Endothelial cell of umbilical vein (primary cell): ENCODE results near the gene TMEM120A. TPM values are rescaled to one million over a fixed set of nuclear protein-coding genes. Genes with fewer than 3 reads are reported as not detected.

Experiments used
- BruUV-seq: library from RNA; stranded (reverse); fragments of 400-500 nt; replicated peaks from 2 replicates; lab custom pipeline; 2021; lab: Mats Ljungman, UMichigan
- CTCF ChIA-PET: fragments of 300-600, 350-600 bp; sonication (Branson Sonifier 250); formaldehyde crosslinking; loops from one replicate; lab custom pipeline; 2021; ENCODE audit warnings: antibody characterized with exemption, inconsistent platforms; lab: Charles Lee
- POLR2A ChIA-PET: fragments of 300-600, 350-600 bp; sonication (Branson Sonifier 250); formaldehyde crosslinking; loops from one replicate; lab custom pipeline; 2021; ENCODE audit warnings: antibody characterized with exemption, inconsistent platforms; lab: Charles Lee
- DNase-seq: peaks from one replicate; pipeline ENCODE4 v3.0.0-alpha.2; 2011; ENCODE audit warnings: low read depth, low spot score
- FAIRE-seq: peaks from 2 replicates; lab custom pipeline; 2011; peaks lifted over from hg19 to GRCh38; lab: Jason Lieb, UNC
- H2AFZ ChIP-seq: 2 replicates; pipeline ENCODE4 v1.6.0; 2012; ENCODE audit warnings: low read depth, low read length, control low read depth, inconsistent platforms
- H3K27ac ChIP-seq: 2 replicates; pipeline ENCODE4 v1.5.1; 2011; ENCODE audit warnings: low read depth, mild to moderate bottlenecking, control low read depth, low read length, moderate library complexity; ENCODE audit not compliant: insufficient read depth
- H3K27me3 ChIP-seq, 2 experiments: 2 replicates each; pipeline versions ENCODE4 v1.6.0 to v1.6.1; 2011; ENCODE audit warnings: low read length in 2 of 2, mixed read lengths in 1 of 2; ENCODE audit not compliant: control insufficient read depth in 2 of 2, insufficient read depth in 2 of 2
- H3K36me3 ChIP-seq, 2 experiments: 2 replicates in 1 of 2; 3 replicates in 1 of 2; pipeline ENCODE4 v1.5.1; 2011; ENCODE audit warnings: low read length in 2 of 2, mild to moderate bottlenecking in 1 of 2, moderate library complexity in 1 of 2; ENCODE audit not compliant: control insufficient read depth in 2 of 2, insufficient read depth in 2 of 2; ENCODE audit errors: extremely low read depth in 1 of 2
- H3K4me1 ChIP-seq: 3 replicates; pipeline ENCODE4 v1.5.1; 2011; ENCODE audit warnings: mild to moderate bottlenecking, low read length; ENCODE audit not compliant: control insufficient read depth, insufficient read depth; ENCODE audit errors: extremely low read depth
- H3K4me2 ChIP-seq: 2 replicates; pipeline ENCODE4 v1.6.1; 2011; ENCODE audit warnings: low read length, control low read depth, mixed read lengths; ENCODE audit not compliant: insufficient read depth
- H3K4me3 ChIP-seq, 3 experiments: fragments of 200-600 bp in 1 of 3; sonication (generic), shearing (Covaris generic) in 1 of 3; replicated peaks in 1 of 3; 2 replicates each; pipeline ENCODE4 v1.5.1; 2011 to 2016; ENCODE audit warnings: control low read depth in 3 of 3, low read length in 3 of 3, mild to moderate bottlenecking in 2 of 3, inconsistent platforms in 1 of 3, low read depth in 1 of 3, moderate library complexity in 1 of 3; ENCODE audit not compliant: insufficient read depth in 1 of 3
- H3K79me2 ChIP-seq: 2 replicates; pipeline ENCODE4 v1.6.0; 2012; ENCODE audit warnings: low read length, inconsistent platforms; ENCODE audit not compliant: control insufficient read depth, insufficient read depth
- H3K9ac ChIP-seq: replicated peaks from 2 replicates; pipeline ENCODE3; 2011; ENCODE audit warnings: low read length, control low read depth; ENCODE audit not compliant: insufficient read depth; ENCODE audit errors: extremely low read depth
- H3K9me1 ChIP-seq: replicated peaks from 3 replicates; pipeline ENCODE4 v1.6.0; 2011; ENCODE audit warnings: mild to moderate bottlenecking, low read length; ENCODE audit not compliant: control insufficient read depth, insufficient read depth; ENCODE audit errors: extremely low read depth
- H3K9me3 ChIP-seq: replicated peaks from 2 replicates; pipeline ENCODE4 v1.5.1; 2012; ENCODE audit warnings: low read length, inconsistent platforms; ENCODE audit not compliant: control insufficient read depth, insufficient read depth
- H4K20me1 ChIP-seq: replicated peaks from 2 replicates; pipeline ENCODE3; 2011; ENCODE audit warnings: mild to moderate bottlenecking, low read length; ENCODE audit not compliant: control insufficient read depth, insufficient read depth; ENCODE audit errors: extremely low read depth
- CTCF ChIP-seq, 2 donors: IDR thresholded peaks; 1 replicate in 1 of 2; 2 replicates in 1 of 2; pipeline ENCODE4 v1.5.1; 2011; ENCODE audit warnings: low read length in 2 of 2, mild to moderate bottlenecking in 2 of 2, moderate library complexity in 2 of 2, control low read depth in 1 of 2, inconsistent platforms in 1 of 2, low read depth in 1 of 2; ENCODE audit not compliant: insufficient read depth in 1 of 2; ENCODE audit errors: extremely low read depth in 1 of 2
- EZH2 ChIP-seq: IDR thresholded peaks from 2 replicates; pipeline ENCODE4 v1.6.1; 2012; ENCODE audit warnings: borderline replicate concordance, low read depth, mild to moderate bottlenecking, moderate library complexity, low read length, inconsistent platforms; ENCODE audit not compliant: severe bottlenecking
- FOS ChIP-seq: IDR thresholded peaks from 2 replicates; pipeline ENCODE4 v1.6.1; 2011; ENCODE audit warnings: mild to moderate bottlenecking, low read length, moderate library complexity, borderline replicate concordance; ENCODE audit not compliant: insufficient read depth
- GATA2 ChIP-seq: IDR thresholded peaks from 2 replicates; pipeline ENCODE4 v1.7.0; 2011; ENCODE audit warnings: low read depth, mild to moderate bottlenecking, moderate library complexity, mixed read lengths, low read length; ENCODE audit not compliant: insufficient read length, insufficient read depth
- JUN ChIP-seq: IDR thresholded peaks from 2 replicates; pipeline ENCODE4 v1.6.1; 2011; ENCODE audit warnings: borderline replicate concordance, low read depth; ENCODE audit not compliant: insufficient read length, insufficient read depth
- MAX ChIP-seq: IDR thresholded peaks from 2 replicates; pipeline ENCODE4 v1.6.1; 2011; ENCODE audit not compliant: insufficient read depth, insufficient read length
- MYC ChIP-seq: IDR thresholded peaks from one replicate; pipeline ENCODE4 v1.6.1; 2011; ENCODE audit warnings: mild to moderate bottlenecking, low read depth, low read length
- POLR2A ChIP-seq: IDR thresholded peaks from 2 replicates; pipeline ENCODE4 v1.6.1; 2012; ENCODE audit warnings: low read depth, mild to moderate bottlenecking, control low read depth, low read length
- POLR2AphosphoS5 ChIP-seq: IDR thresholded peaks from 2 replicates; pipeline ENCODE4 v1.6.1; 2012; ENCODE audit warnings: low read depth, mild to moderate bottlenecking, control low read depth, low read length, moderate library complexity; ENCODE audit not compliant: insufficient read depth
- dilution Hi-C: fragments of 300-500 bp; cut with MboI; formaldehyde crosslinking; loops from one replicate; pipeline ENCODE4 v1.15.0; 2019; ENCODE audit warnings: low sequenced_read_pairs; ENCODE audit not compliant: extremely low pct_ligation_motif_present
- intact Hi-C: fragments of 100-400 bp; cut with micrococcal nuclease; formaldehyde crosslinking; loops from one replicate; pipeline ENCODE4 v1.10.0; 2022
- polyA plus RNA-seq, 4 experiments: library from polyadenylated mRNA; depleted of rRNA in 3 of 4; stranded (reverse) in 3 of 4; unstranded in 1 of 4; fragments of >200 nt; gene quantifications; 2 replicates each; pipeline versions ENCODE4 v1.2.1 to v1.2.3, GENCODE V29; 2011 to 2012; ENCODE audit warnings: missing spikeins in 1 of 4
- total RNA-seq: library from RNA; stranded (reverse); gene quantifications from 2 replicates; pipeline ENCODE4 v1.2.3, GENCODE V29; 2021

The TMEM120A gene
- total and polyA plus RNA-seq, 2 donors (not counting 3 experiments of a cell fraction or from before 2014, with no cell fraction given), result 38.6 to 133 TPM

- no TSS peak for BruUV-seq
- H3K27me3 ChIP-seq, result no peaks in the 10 kb centered on the region
- no peak for DNase-seq
- H3K4me1 ChIP-seq, result no peaks in the 10 kb centered on the region
- H3K27ac ChIP-seq, result no peak overlapping the region
- no peak overlapping the region for H3K4me3 ChIP-seq
- H4K20me1 ChIP-seq, result no peaks in the 10 kb centered on the region
- CTCF ChIA-PET, result no interaction called here
- no peak overlapping the region for H2AFZ ChIP-seq
- H3K9me1 ChIP-seq, result no peaks in the 10 kb centered on the region
- peaks cover 9 to 32% of the 10 kb centered on the region in 2 experiments for H3K36me3 ChIP-seq
- dilution Hi-C loops (no loop called here), intact Hi-C loops (no loop called here)
- POLR2A ChIA-PET, result no interaction called here
- H3K9ac ChIP-seq, result no peak overlapping the region
- H3K79me2 ChIP-seq, result no peaks in the 10 kb centered on the region
- H3K4me2 ChIP-seq, result no peak overlapping the region
- no peaks in the 10 kb centered on the region for H3K9me3 ChIP-seq
- TF ChIP-seq JUN (no peak), POLR2A (no peak), CTCF (IDR thresholded peaks at IDR 0.05; ENCODE audit: extremely low read depth in 1 of 2, insufficient read depth in 1 of 2, low read depth in 1 of 2, low read length in 2 of 2) (no peak), POLR2AphosphoS5 (no peak), GATA2 (no peak), FOS (no peak), EZH2 (no peak), MYC (no peak), MAX (no peak)
- FAIRE-seq, result no peak
Observed at GRCh38 chr7:75979759-75980429, 14.5 kb downstream of the TMEM120A start.
